Measurements from ENCODE around the gene JAK2.
"Not testable (repeated sequence)": the region's sequence is repeated elsewhere in the genome, so short reads cannot be mapped to it uniquely, and the experiment has no call there.

The JAK2 gene

DNA sequence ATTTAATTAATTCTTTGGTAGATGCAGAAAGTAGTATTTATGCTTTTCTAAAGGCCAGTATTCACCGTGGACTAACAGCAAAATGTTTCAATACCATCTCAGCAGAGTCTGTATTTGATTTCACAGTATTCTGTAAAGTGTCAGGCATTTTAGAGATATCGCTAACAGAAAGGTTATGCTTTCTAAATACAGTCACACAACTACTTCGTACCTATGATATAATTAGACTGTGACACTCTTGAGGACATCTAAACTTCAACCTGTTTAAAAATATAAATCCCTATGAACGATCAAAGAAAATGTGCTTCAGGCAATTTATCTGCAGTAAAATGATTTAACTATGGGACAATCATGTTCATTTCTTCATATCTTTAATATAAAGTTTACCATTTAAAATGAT, 41.7 kb upstream of the JAK2 start:
- Histone ChIP-seq H3K27me3 (ENCODE audit: insufficient read depth, poor library complexity, severe bottlenecking) (no peaks in the 10 kb centered on the region), H3K4me3 (replicated peaks; ENCODE audit: insufficient read depth, low read length) (no peak overlapping the region), H3K27ac (replicated peaks) (no peak overlapping the region)
- TF ChIP-seq, protein P1, sequence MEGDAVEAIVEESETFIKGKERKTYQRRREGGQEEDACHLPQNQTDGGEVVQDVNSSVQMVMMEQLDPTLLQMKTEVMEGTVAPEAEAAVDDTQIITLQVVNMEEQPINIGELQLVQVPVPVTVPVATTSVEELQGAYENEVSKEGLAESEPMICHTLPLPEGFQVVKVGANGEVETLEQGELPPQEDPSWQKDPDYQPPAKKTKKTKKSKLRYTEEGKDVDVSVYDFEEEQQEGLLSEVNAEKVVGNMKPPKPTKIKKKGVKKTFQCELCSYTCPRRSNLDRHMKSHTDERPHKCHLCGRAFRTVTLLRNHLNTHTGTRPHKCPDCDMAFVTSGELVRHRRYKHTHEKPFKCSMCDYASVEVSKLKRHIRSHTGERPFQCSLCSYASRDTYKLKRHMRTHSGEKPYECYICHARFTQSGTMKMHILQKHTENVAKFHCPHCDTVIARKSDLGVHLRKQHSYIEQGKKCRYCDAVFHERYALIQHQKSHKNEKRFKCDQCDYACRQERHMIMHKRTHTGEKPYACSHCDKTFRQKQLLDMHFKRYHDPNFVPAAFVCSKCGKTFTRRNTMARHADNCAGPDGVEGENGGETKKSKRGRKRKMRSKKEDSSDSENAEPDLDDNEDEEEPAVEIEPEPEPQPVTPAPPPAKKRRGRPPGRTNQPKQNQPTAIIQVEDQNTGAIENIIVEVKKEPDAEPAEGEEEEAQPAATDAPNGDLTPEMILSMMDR (IDR thresholded peaks at IDR 0.05; ENCODE audit: insufficient read depth, low read length) = no peak
- TF ChIP-seq, protein P2, sequence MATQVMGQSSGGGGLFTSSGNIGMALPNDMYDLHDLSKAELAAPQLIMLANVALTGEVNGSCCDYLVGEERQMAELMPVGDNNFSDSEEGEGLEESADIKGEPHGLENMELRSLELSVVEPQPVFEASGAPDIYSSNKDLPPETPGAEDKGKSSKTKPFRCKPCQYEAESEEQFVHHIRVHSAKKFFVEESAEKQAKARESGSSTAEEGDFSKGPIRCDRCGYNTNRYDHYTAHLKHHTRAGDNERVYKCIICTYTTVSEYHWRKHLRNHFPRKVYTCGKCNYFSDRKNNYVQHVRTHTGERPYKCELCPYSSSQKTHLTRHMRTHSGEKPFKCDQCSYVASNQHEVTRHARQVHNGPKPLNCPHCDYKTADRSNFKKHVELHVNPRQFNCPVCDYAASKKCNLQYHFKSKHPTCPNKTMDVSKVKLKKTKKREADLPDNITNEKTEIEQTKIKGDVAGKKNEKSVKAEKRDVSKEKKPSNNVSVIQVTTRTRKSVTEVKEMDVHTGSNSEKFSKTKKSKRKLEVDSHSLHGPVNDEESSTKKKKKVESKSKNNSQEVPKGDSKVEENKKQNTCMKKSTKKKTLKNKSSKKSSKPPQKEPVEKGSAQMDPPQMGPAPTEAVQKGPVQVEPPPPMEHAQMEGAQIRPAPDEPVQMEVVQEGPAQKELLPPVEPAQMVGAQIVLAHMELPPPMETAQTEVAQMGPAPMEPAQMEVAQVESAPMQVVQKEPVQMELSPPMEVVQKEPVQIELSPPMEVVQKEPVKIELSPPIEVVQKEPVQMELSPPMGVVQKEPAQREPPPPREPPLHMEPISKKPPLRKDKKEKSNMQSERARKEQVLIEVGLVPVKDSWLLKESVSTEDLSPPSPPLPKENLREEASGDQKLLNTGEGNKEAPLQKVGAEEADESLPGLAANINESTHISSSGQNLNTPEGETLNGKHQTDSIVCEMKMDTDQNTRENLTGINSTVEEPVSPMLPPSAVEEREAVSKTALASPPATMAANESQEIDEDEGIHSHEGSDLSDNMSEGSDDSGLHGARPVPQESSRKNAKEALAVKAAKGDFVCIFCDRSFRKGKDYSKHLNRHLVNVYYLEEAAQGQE (IDR thresholded peaks at IDR 0.05; ENCODE audit: insufficient replicate concordance, low read depth) = no peak
- TF ChIP-seq GABPA (IDR thresholded peaks at IDR 0.05; ENCODE audit: low read depth) (no peak), POLR2AphosphoS5 (IDR thresholded peaks at IDR 0.05; ENCODE audit: low read depth) (no peak), SPI1 (IDR thresholded peaks at IDR 0.05; ENCODE audit: borderline replicate concordance, low read depth) (no peak)
- DNase-seq (ENCODE audit: low read depth in 1 of 2, low spot score in 1 of 2) = no peak

DNA sequence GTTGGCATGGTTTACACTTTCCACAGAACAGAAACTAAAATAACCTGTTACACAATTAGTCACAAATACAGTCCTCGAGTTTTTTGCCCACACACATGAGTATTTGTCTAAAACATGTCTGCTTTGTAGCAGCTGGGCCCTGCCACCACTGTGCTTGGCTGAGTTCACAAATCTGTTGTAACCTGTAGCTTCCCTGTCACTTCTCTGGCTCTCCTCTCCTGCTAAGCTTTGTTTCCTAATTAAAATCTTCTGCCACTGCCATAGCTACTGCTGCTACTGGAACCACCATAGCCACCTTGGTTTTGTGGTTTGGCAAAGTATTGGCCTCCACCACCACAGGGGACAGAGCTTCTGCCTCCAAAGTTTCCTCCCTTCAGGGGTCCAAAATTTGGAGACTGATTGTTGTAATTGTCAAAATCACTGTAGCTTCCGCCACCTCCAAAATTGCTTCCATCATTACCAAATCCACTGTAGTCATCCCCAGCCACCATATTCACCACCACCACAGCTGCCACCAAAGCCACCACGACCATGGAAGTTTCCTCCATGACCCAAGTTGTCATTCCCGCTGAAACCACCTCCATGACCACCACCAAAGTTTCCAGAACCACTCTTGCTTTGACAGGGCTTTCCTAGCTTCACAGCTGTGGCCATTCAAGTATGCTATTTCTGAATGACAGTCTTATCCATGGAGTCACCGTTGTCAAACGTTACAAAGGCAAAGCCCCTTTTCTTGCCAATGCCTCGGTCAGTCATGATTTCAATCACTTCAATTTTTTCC, 40.5 kb upstream of the JAK2 start:
- not testable (repeated sequence) for H3K27ac ChIP-seq (replicated peaks); H3K4me3 ChIP-seq (replicated peaks; ENCODE audit: insufficient read depth, low read length); H3K27me3 ChIP-seq (ENCODE audit: insufficient read depth, poor library complexity, severe bottlenecking)
- peak in 1 of 2 experiments; percentile 38 for DNase-seq (ENCODE audit: low read depth in 1 of 2, low spot score in 1 of 2)

DNA sequence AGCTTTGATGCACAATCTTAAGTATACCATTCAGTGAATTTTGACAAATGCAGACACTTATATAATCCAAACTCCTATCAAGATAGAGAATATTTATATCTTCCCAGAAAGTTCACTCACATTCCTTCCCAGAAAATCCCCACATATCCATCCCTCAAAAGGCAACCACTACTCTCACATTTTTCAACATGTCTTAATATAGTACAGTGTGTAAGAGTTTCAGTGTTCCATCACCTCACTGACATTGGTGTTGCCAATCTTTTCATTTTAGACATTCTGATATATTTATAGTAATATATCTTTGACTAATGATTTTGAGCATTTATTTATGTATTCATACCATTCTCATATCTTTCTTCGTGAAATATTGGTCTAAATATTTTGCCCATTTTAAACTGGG, 38.1 kb upstream of the JAK2 start:
- DNase-seq (ENCODE audit: low read depth in 1 of 2, low spot score in 1 of 2) = no peak
- Histone ChIP-seq H3K4me3 (replicated peaks; ENCODE audit: insufficient read depth, low read length) (no peak overlapping the region), H3K27ac (replicated peaks) (no peak overlapping the region), H3K27me3 (ENCODE audit: insufficient read depth, poor library complexity, severe bottlenecking) (no peaks in the 10 kb centered on the region)
- TF ChIP-seq, protein P1 (IDR thresholded peaks at IDR 0.05; ENCODE audit: insufficient read depth, low read length) = no peak
- TF ChIP-seq, protein P2 (IDR thresholded peaks at IDR 0.05; ENCODE audit: insufficient replicate concordance, low read depth) = no peak
- TF ChIP-seq POLR2AphosphoS5 (IDR thresholded peaks at IDR 0.05; ENCODE audit: low read depth) (no peak), GABPA (IDR thresholded peaks at IDR 0.05; ENCODE audit: low read depth) (no peak), SPI1 (IDR thresholded peaks at IDR 0.05; ENCODE audit: borderline replicate concordance, low read depth) (no peak)

DNA sequence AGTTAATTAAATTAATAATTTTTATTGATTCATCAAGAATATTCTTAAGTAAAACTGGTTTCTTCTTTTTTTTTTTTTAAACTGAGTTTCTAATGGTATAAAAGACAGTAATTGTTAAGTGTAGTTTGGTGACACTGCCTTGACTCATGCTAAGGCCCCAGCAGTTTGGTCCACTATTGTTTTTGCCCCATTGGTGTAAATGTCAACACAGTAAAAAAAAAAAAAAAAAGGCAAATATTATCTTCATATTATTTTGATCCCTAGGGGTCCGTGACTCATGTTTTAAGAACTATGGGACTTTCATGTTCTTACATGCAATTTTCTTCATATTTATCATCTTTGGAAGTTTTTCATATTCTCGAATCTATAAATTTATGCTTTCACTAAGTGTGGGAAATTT, 29.2 kb upstream of the JAK2 start:
- TF ChIP-seq, protein P2 (IDR thresholded peaks at IDR 0.05; ENCODE audit: insufficient replicate concordance, low read depth) = no peak
- TF ChIP-seq, protein P1 (IDR thresholded peaks at IDR 0.05; ENCODE audit: insufficient read depth, low read length) = no peak
- no peak for TF ChIP-seq SPI1 (IDR thresholded peaks at IDR 0.05; ENCODE audit: borderline replicate concordance, low read depth)
- TF ChIP-seq GABPA (IDR thresholded peaks at IDR 0.05; ENCODE audit: low read depth) = no peak
- no peak for TF ChIP-seq POLR2AphosphoS5 (IDR thresholded peaks at IDR 0.05; ENCODE audit: low read depth)
- Histone ChIP-seq H3K4me3 (replicated peaks; ENCODE audit: insufficient read depth, low read length) (no peak overlapping the region), H3K27me3 (ENCODE audit: insufficient read depth, poor library complexity, severe bottlenecking) (no peaks in the 10 kb centered on the region), H3K27ac (replicated peaks) (no peak overlapping the region)
- no peak for DNase-seq (ENCODE audit: low read depth in 1 of 2, low spot score in 1 of 2)
